HepG2 (cell line): ENCODE results near the gene LAMC3. TPM values are rescaled to one million over a fixed set of nuclear protein-coding genes. Genes with fewer than 3 reads are reported as not detected.

ENCODE experiments used
- ATAC-seq: fragments of 200-7000 bp; cut with Tn5 transposase; 3 replicates; pipeline ENCODE4 v1.9.1; 2020; ENCODE audit warnings: mild to moderate bottlenecking, moderate library complexity
- BruUV-seq: library from RNA; stranded (reverse); fragments of 400-500 nt; replicated peaks from 2 replicates; lab custom pipeline; 2021; lab: Mats Ljungman, UMichigan
- CTCF ChIA-PET: fragments of 300-600 bp; formaldehyde crosslinking; extraction: SDS; loops from one replicate; lab custom pipeline; 2021; ENCODE audit warnings: low total read pairs, inconsistent platforms, low intra/inter-chr PET ratio; lab: Yijun Ruan, JAX
- POLR2A ChIA-PET: fragments of 350-600 bp; sonication (Branson Sonifier 250); formaldehyde crosslinking; loops from one replicate; lab custom pipeline; 2020; ENCODE audit warnings: antibody characterized with exemption, inconsistent platforms; lab: Yijun Ruan, JAX
- DNase-seq: peaks from one replicate; pipeline ENCODE4 v3.0.0-alpha.2; 2015; ENCODE audit warnings: low spot score
- FAIRE-seq: peaks from 3 replicates; lab custom pipeline; 2011; peaks lifted over from hg19 to GRCh38; lab: Jason Lieb, UNC
- H2AFZ ChIP-seq: one replicate; pipeline ENCODE4 v1.6.1; 2011; ENCODE audit warnings: low read length, inconsistent platforms
- H3K27ac ChIP-seq: fragments of 300-600 bp; 3 replicates; pipeline ENCODE4 v1.8.0; 2011; ENCODE audit warnings: mixed run types, mild to moderate bottlenecking, mixed read lengths, low read length, inconsistent platforms; ENCODE audit not compliant: insufficient read depth; ENCODE audit errors: extremely low read length
- H3K27me3 ChIP-seq, 2 experiments: fragments of 200-600 bp in 1 of 2; 2 replicates in 1 of 2; 3 replicates in 1 of 2; pipeline versions ENCODE4 v1.6.0 to v1.8.0; 2011; ENCODE audit warnings: low read length in 2 of 2, mild to moderate bottlenecking in 2 of 2, moderate library complexity in 2 of 2, inconsistent platforms in 1 of 2; ENCODE audit not compliant: insufficient read depth in 2 of 2, control insufficient read depth in 1 of 2
- H3K36me3 ChIP-seq, 2 experiments: fragments of 200-600 bp in 1 of 2; replicated peaks in 1 of 2; 2 replicates in 1 of 2; 3 replicates in 1 of 2; pipeline versions ENCODE4 v1.5.1 to v1.8.0; 2011; ENCODE audit warnings: low read length in 2 of 2, inconsistent platforms in 1 of 2; ENCODE audit not compliant: insufficient read depth in 2 of 2, control insufficient read depth in 1 of 2
- H3K4me1 ChIP-seq: 2 replicates; pipeline ENCODE4 v1.5.1; 2012; ENCODE audit warnings: low read length, inconsistent platforms; ENCODE audit not compliant: insufficient read depth
- H3K4me2 ChIP-seq: 2 replicates; pipeline ENCODE4 v1.6.0; 2011; ENCODE audit warnings: low read depth, low read length, inconsistent platforms
- H3K4me3 ChIP-seq, 3 experiments: fragments of 200-600 bp in 1 of 3; sonication (generic), shearing (Covaris generic) in 1 of 3; replicated peaks in 1 of 3; 2 replicates each; pipeline ENCODE4 v1.5.1; 2011 to 2016; ENCODE audit warnings: low read length in 3 of 3, inconsistent platforms in 2 of 3, low read depth in 2 of 3, mild to moderate bottlenecking in 2 of 3, control low read depth in 1 of 3, mixed read lengths in 1 of 3; ENCODE audit not compliant: insufficient read depth in 1 of 3
- H3K79me2 ChIP-seq: one replicate; pipeline ENCODE4 v1.6.1; 2011; ENCODE audit warnings: low read length, inconsistent platforms; ENCODE audit not compliant: insufficient read depth
- H3K9ac ChIP-seq: 2 replicates; pipeline ENCODE4 v1.6.0; 2011; ENCODE audit warnings: mild to moderate bottlenecking, low read depth, low read length, inconsistent platforms; ENCODE audit not compliant: insufficient read depth
- H3K9me3 ChIP-seq: 2 replicates; pipeline ENCODE4 v1.5.1; 2012; ENCODE audit warnings: mild to moderate bottlenecking, low read length
- H4K20me1 ChIP-seq: 2 replicates; pipeline ENCODE4 v1.6.0; 2011; ENCODE audit warnings: inconsistent platforms, mild to moderate bottlenecking, low read length, moderate library complexity; ENCODE audit not compliant: insufficient read depth
- ATF7 ChIP-seq, 2 experiments: fragments of 450-650 bp in 1 of 2; sonication (generic) in 1 of 2; formaldehyde crosslinking in 1 of 2; IDR thresholded peaks; 2 replicates each; pipeline versions ENCODE4 v1.4.0 to v1.6.1; 2016 to 2020; ENCODE audit warnings: antibody characterized with exemption in 1 of 2, mild to moderate bottlenecking in 1 of 2, missing genetic modification reagents in 1 of 2
- CREB1 ChIP-seq, 2 experiments: fragments of 450-650 bp in 1 of 2; IDR thresholded peaks; 2 replicates each; pipeline ENCODE4 v1.6.1; 2016 to 2017; ENCODE audit warnings: control low read depth in 1 of 2, mild to moderate bottlenecking in 1 of 2, missing compliant biosample characterization in 1 of 2, missing genetic modification characterization in 1 of 2
- DPF2 ChIP-seq: sonication (generic); formaldehyde crosslinking; IDR thresholded peaks from 2 replicates; pipeline ENCODE4 v1.4.0; 2020; ENCODE audit warnings: mild to moderate bottlenecking, low read depth, missing genetic modification reagents, borderline replicate concordance
- HNRNPLL ChIP-seq: fragments of 200-400 bp; formaldehyde crosslinking; IDR thresholded peaks from 2 replicates; pipeline ENCODE4 v1.6.1; 2017; ENCODE audit warnings: mild to moderate bottlenecking, low read depth, low read length; ENCODE audit not compliant: poor library complexity, severe bottlenecking
- NCOR1 ChIP-seq: fragments of 200-600 bp; sonication (generic); IDR thresholded peaks from 2 replicates; pipeline ENCODE4 v1.7.0; 2017; ENCODE audit warnings: antibody characterized with exemption, low read length, borderline replicate concordance
- NFIB ChIP-seq: sonication (generic); formaldehyde crosslinking; IDR thresholded peaks from 2 replicates; pipeline ENCODE4 v1.9.0; 2021; ENCODE audit warnings: missing genetic modification reagents, mild to moderate bottlenecking, borderline replicate concordance
- ZNF639 ChIP-seq: conservative IDR thresholded peaks from 2 replicates; pipeline ENCODE4 v1.6.1; 2018; ENCODE audit warnings: missing genetic modification reagents
- WGBS: methylation state at CpG from one replicate; pipeline ENCODE4 v1.1.6; 2017; ENCODE audit warnings: low lambda C conversion rate; 5-methylcytosine and 5-hydroxymethylcytosine counted together
- in situ Hi-C: cut with HindIII; loops from 2 replicates; pipeline ENCODE4 v1.10.0; 2017; ENCODE audit warnings: low pct_unique_long_range_greater_than_20kb; ENCODE audit not compliant: extremely low pct_ligation_motif_present
- intact Hi-C: fragments of 100-400 bp; cut with micrococcal nuclease; formaldehyde crosslinking; loops from one replicate; pipeline ENCODE4 v1.10.0; 2022; ENCODE audit not compliant: unreplicated experiment
- polyA plus RNA-seq, 8 experiments: library from polyadenylated mRNA; depleted of rRNA in 3 of 8; stranded (reverse) in 7 of 8; unstranded in 1 of 8; fragments of >200 nt; fragmentation: Illumina TruSeq in 4 of 8; extraction: Trizol in 4 of 8; gene quantifications; 2 replicates each; pipeline versions ENCODE4 v1.2.1 to v1.2.3, GENCODE V29; 2011 to 2016; ENCODE audit warnings: low read depth in 4 of 8, missing spikeins in 1 of 8, mixed read lengths in 1 of 8; ENCODE audit not compliant: insufficient read depth in 1 of 8
- total RNA-seq, 5 experiments: library from RNA; depleted of rRNA; stranded (reverse); fragments of >200 nt; fragmentation: Illumina TruSeq; extraction: Trizol; gene quantifications; 2 replicates each; pipeline ENCODE4 v1.2.3, GENCODE V29; 2016; ENCODE audit warnings: low read depth in 1 of 5

The LAMC3 gene
- total and polyA plus RNA-seq, 2 of the 13 experiments (the other 11 are each of a cell fraction or from before 2014, with no cell fraction given) = 0.07 to 0.57 TPM

GRCh38 chr9:130973686-130974281 lies 35.2 kb upstream of the LAMC3 start:
- Histone ChIP-seq H3K4me3 (no peak overlapping the region), H3K4me2 (no peak overlapping the region), H4K20me1 (no peaks in the 10 kb centered on the region), H3K36me3 (no peaks in the 10 kb centered on the region), H3K27me3 (peaks cover 18 to 87% of the 10 kb centered on the region in 2 experiments; a peak in 4 of 5 replicates), H3K4me1 (no peaks in the 10 kb centered on the region), H3K9ac (no peak overlapping the region), H3K27ac (no peak overlapping the region), H2AFZ (no peak overlapping the region), H3K79me2 (no peaks in the 10 kb centered on the region), H3K9me3 (no peaks in the 10 kb centered on the region)
- in situ Hi-C loops (no loop called here), intact Hi-C loops (no loop called here)
- peak; percentile 18; the same call in 2 of the 3 replicates for ATAC-seq
- FAIRE-seq = no peak
- ChIA-PET CTCF (no interaction called here), POLR2A (no interaction called here)
- 0% methylated on average over 7 of the region's 21 CpGs for WGBS
- no peak for DNase-seq
- TF ChIP-seq ZNF639 (no peak), NCOR1 (no peak), HNRNPLL (peak; percentile 28)
- BruUV-seq = no TSS peak

DNA sequence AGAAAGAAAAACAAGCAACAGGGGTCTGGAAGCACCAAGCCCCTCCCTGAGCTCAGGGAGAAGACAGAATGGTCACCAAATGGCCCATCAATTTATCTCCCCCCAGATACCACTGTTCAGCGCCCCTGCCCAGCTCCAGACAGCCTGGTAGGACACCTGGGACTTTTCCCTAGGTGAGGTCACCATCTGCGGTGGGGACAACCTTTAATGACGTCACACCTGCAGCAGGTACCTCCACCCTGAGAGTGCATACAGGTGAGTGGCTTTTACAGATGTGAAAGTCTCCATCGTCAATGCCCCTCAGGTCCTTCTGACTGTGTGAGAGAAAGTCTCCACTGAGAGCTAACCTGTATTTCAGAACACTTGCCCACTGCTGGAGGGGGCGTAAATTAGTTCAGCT lies 34.3 kb upstream of the LAMC3 start:
- POLR2A ChIA-PET = no interaction called here
- no peaks in the 10 kb centered on the region for H4K20me1 ChIP-seq

More for the DNA sequence above, 34.3 kb upstream of the LAMC3 start:
- Histone ChIP-seq H3K4me3 (no peak overlapping the region), H3K79me2 (no peaks in the 10 kb centered on the region), H3K4me1 (no peaks in the 10 kb centered on the region), H3K36me3 (no peaks in the 10 kb centered on the region), H2AFZ (no peak overlapping the region), H3K27ac (no peak overlapping the region), H3K9ac (no peak overlapping the region), H3K9me3 (no peaks in the 10 kb centered on the region), H3K4me2 (no peak overlapping the region), H3K27me3 (peaks cover 18 to 88% of the 10 kb centered on the region in 2 experiments)
- CTCF ChIA-PET = no interaction called here
- FAIRE-seq = no peak
- DNase-seq = no peak
- intact Hi-C loops (no loop called here), in situ Hi-C loops (no loop called here)
- TF ChIP-seq ATF7 (IDR thresholded peaks at IDR 0.05) (peak; percentile 96), ATF7 (CRISPR knock-in tag; IDR thresholded peaks at IDR 0.05) (no peak), CREB1 (IDR thresholded peaks at IDR 0.05) (peak; percentile 96), CREB1 (CRISPR knock-in tag; IDR thresholded peaks at IDR 0.05) (no peak), NFIB (CRISPR knock-in tag) (no peak), DPF2 (no peak)
- ATAC-seq = no peak
- no TSS peak for BruUV-seq
- 8% methylated on average over 4 of the region's 5 CpGs for WGBS
